GM12865 (cell line): ENCODE results near the gene EIF4H.
"Not testable (repeated sequence)": the region's sequence is repeated elsewhere in the genome, so short reads cannot be mapped to it uniquely, and the experiment has no call there.

Source experiments
- DNase-seq: peaks from one replicate; pipeline ENCODE4 v3.0.0; 2010; ENCODE audit warnings: low read depth
- H3K4me3 ChIP-seq: 2 replicates; pipeline ENCODE4 v1.5.1; 2011; ENCODE audit warnings: mild to moderate bottlenecking, low read depth, low read length, control low read depth
- TF ChIP-seq, protein P1 (sequence below): IDR thresholded peaks from 2 replicates; pipeline ENCODE4 v1.5.1; 2011; ENCODE audit warnings: low read length, control low read depth, low read depth, inconsistent platforms; ENCODE audit not compliant: insufficient read depth; ENCODE audit errors: missing control alignments

EIF4H gene

DNA sequence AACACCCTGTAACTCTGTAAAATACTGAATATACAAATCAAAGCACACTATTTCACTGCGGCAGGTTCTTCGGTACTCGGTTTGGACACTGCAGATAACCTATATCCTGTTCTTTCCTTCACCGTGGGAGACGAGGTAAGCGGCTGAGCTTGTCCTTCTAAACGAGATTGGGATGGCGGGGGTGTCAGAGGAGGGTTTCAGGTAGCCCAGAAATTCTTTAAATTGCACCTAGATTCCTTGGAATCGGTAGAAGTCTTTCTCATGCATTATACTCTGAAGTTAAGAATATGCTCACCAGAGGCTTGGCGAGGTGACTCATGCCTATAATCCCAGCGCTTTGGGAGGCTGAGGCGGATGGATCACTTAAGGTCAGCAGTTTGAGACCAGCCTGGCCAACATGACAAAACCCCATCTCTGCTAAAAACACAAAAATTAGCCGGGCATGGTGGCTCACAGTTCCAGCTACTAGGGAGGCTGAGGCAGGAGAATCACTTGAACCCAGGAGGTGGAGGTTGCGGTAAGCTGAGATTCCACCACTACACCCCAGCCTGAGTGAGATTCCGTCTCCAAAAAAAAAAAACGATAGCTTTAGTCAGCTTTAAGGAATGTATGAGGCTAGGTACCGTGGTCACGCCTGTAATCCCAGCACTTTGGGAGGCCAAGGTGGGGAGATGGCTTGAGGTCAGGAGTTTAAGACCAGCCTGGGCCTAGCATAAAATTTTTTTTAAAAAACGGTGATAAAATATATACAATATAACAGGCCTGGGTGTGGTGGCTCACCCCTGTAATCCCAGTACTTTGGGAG is 25.6 kb downstream of the EIF4H start:
- TF ChIP-seq, protein P1, sequence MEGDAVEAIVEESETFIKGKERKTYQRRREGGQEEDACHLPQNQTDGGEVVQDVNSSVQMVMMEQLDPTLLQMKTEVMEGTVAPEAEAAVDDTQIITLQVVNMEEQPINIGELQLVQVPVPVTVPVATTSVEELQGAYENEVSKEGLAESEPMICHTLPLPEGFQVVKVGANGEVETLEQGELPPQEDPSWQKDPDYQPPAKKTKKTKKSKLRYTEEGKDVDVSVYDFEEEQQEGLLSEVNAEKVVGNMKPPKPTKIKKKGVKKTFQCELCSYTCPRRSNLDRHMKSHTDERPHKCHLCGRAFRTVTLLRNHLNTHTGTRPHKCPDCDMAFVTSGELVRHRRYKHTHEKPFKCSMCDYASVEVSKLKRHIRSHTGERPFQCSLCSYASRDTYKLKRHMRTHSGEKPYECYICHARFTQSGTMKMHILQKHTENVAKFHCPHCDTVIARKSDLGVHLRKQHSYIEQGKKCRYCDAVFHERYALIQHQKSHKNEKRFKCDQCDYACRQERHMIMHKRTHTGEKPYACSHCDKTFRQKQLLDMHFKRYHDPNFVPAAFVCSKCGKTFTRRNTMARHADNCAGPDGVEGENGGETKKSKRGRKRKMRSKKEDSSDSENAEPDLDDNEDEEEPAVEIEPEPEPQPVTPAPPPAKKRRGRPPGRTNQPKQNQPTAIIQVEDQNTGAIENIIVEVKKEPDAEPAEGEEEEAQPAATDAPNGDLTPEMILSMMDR: no peak
- no peak for DNase-seq
- no peak overlapping the region for H3K4me3 ChIP-seq

DNA sequence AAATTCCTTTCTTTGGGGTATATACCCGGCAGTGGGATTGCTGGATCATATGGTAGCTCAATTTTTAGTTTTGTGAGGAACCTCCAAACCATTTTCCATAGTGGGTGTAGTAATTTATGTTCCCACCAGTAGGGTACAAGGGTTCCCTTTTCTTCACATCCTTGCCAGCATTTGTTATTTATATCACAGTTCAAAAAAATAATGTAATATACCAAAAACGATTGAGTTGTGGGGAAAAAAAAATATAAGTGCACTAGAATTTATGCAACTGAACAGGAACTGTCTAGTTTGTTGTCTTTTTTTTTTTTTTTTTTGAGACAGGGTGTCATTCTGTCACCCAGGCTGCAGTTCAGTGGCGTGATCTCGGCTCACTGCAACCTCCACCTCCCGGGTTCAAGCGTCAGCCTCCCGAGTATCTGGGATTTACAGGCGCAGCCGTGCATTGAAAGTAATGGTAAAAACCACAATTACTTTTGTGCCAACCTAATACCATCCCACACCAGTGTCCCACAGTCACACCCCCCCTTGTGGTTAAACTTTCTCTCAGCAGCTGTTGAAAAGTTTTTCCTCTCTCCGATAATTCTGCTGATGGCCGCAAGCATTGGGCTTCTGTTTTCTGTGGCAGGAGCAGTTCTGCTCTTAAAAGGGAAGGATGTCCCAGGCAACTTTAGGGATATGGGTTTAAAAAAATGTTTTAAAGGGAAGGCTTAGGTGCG is 28.8 kb downstream of the EIF4H start:
- no peak overlapping the region for H3K4me3 ChIP-seq
- TF ChIP-seq, protein P1: peak; percentile 40
- DNase-seq: peak; percentile 44

DNA sequence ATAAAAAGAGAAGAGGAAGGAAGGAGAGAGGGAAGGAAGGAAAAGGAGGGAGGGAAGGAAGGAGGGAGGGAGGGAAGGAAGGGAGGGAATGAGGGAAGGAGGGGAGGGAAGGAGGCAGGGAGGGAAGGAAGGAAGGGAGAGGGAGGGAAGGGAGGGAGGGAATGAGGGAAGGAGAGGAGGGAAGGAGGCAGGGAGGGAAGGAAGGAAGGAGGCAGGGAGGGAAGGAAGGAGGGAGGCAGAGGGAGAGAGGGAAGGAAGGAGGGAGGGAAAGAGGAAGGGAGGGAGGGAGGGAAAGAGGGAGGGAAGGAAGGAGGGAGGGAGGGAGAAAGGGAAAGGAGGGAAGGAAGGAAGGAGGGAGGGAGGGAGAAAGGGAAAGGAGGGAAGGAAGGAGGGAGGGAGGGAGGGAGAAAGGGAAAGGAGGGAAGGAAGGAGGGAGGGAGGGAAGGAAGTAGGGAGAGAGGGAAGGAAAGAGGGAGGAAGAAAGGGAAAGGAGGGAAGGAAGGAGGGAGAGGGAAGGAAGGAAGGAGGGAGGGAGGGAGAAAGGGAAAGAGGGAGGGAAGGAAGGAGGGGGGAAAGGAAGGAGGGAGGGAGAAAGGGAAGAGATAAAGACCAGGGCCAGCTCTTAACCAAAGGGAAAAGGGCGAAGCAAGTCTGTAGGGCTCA is 29.9 kb downstream of the EIF4H start:
- no peak overlapping the region for H3K4me3 ChIP-seq
- TF ChIP-seq, protein P1: no peak
- no peak for DNase-seq

DNA sequence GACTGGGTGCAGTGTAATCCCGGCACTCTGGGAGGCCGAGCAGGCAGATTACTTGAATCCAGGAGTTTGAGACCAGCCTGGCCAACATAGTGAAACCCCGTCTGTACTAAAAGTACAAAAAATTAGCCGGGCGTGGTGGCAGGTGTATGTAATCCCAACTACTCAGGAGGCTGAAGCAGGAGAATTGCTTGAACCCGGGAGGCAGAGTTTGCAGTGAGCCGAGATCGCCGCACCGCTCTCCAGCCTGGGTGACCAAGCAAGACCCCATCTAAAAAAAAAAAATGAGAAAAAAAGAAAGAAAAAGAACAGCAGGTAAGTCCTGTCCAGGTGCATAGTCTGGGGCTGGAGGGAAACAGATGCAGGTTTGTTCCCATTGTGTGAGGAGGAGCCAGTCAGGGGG is 31.9 kb downstream of the EIF4H start:
- not testable (repeated sequence) for H3K4me3 ChIP-seq, DNase-seq

DNA sequence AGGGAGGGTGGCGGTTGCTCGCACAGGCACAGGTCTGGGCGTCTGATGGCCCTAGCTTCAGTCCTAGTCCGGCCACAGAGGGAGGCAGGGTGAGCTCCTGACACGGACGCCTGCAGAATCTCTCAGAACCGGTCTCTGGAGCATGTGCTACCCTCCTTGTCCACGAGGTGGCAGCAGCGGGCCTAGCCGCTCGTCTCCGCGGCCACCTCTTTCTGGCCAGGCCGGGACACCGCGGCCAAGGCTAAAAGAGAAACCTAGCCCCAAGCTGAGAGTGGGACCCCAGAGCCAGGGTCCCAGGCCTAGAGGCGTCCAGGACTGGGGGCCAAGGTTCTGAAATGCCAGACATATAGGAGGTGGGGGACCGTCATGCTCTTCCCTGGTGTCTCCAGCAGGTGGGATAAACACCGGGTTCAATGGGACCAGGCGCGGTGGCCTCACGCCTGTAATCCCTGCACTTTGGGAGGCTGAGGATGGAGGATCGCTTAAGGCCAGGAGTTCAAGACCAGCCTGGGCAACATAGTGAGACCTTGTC is 32.5 kb downstream of the EIF4H start:
- H3K4me3 ChIP-seq: no peak overlapping the region
- TF ChIP-seq, protein P1: peak; percentile 96
- DNase-seq: peak; percentile 89

DNA sequence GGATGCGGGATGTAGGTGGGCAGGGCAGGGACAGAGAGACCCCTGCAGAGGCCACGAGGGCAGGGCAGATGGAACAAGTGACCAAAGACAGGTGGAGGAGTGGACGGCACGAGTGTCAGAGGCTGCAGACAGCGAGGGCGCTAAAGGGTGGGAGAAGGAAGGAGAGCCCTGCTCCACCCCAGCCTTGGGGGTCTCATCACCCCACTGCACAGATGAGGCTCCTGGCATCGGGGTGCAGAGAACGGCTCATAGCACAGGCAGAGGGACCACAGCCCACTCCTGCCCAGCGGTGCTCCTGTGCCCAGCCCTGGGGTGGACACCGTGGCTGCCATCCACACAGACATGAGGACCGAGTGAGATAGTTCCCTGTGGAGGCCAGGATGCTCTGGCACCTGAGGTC is 33.4 kb downstream of the EIF4H start:
- no peak overlapping the region for H3K4me3 ChIP-seq
- TF ChIP-seq, protein P1: no peak
- no peak for DNase-seq

DNA sequence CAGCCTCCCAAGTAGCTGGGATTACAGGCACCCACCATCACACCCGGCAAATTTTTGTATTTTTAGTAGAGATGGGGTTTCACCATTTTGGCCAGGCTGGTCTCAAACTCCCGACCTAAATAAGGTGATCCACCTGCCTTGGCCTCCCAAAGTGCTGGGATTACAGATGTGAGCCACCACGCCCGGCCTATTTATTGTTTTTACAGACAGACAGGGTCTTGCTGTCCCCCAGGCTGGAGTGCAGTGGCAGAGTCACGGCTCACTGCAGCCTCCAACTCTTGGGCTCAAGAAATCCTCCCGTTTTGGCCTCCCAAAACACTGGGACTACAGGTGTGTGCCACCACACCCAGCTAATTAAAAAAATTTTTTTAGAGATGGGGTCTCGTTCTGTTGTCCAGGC is 34.1 kb downstream of the EIF4H start:
- H3K4me3 ChIP-seq, DNase-seq: not testable (repeated sequence)

DNA sequence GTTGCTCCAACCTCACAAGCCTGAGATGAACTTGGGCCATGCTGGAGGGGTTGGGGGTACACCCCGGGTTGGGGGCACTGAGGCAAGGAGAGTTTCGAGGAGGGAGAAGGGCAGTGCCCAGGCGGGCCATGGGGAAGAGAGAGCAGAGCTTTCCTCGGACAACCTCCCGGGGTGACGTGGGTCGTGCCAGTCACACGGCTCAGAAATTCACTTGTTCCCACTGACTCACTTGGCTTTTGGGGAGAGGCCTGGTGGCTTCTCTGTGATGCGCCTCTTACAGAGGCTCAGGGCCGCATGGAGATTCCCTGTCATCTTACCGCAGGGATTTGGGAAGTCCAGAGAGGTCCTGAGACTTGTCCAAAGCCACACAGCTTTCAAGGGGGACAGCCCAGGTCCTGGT is 38.5 kb downstream of the EIF4H start:
- peak overlapping the region; percentile 76 for H3K4me3 ChIP-seq
- TF ChIP-seq, protein P1: no peak

More for the DNA sequence above, 38.5 kb downstream of the EIF4H start:
- peak; percentile 56 for DNase-seq
